HL-60 (cell line): Measurements from ENCODE around the gene TMUB1.

Source experiments
- DNase-seq, 2 experiments: peaks; one replicate each; pipeline ENCODE4 v3.0.0-alpha.2; 2010 to 2020; ENCODE audit warnings: low read depth in 1 of 2, low spot score in 1 of 2
- H3K27ac ChIP-seq: fragments of 250-450 bp; sonication (Bioruptor Pico); replicated peaks from 2 replicates; pipeline ENCODE4 v1.5.1; 2020; ENCODE audit warnings: mild to moderate bottlenecking, moderate library complexity
- H3K27me3 ChIP-seq: fragments of 250-450 bp; sonication (Bioruptor Pico); 2 replicates; pipeline ENCODE4 v1.5.1; 2021; ENCODE audit warnings: mild to moderate bottlenecking, moderate library complexity; ENCODE audit not compliant: insufficient read depth, poor library complexity, severe bottlenecking
- H3K4me3 ChIP-seq: replicated peaks from 2 replicates; pipeline ENCODE4 v1.5.1; 2011; ENCODE audit warnings: mild to moderate bottlenecking, control low read depth, low read length; ENCODE audit not compliant: insufficient read depth
- CTCF ChIP-seq: IDR thresholded peaks from one replicate; pipeline ENCODE4 v1.5.1; 2011; ENCODE audit warnings: low read length, control low read depth, inconsistent platforms; ENCODE audit not compliant: insufficient read depth
- GABPA ChIP-seq: IDR thresholded peaks from 2 replicates; pipeline ENCODE4 v1.6.1; 2012; ENCODE audit warnings: low read depth
- POLR2AphosphoS5 ChIP-seq: IDR thresholded peaks from 2 replicates; pipeline ENCODE4 v1.6.1; 2012; ENCODE audit warnings: low read depth
- REST ChIP-seq: IDR thresholded peaks from 2 replicates; pipeline ENCODE4 v1.6.1; 2012; ENCODE audit warnings: low read depth; ENCODE audit not compliant: insufficient replicate concordance
- SPI1 ChIP-seq: IDR thresholded peaks from 2 replicates; pipeline ENCODE4 v1.6.1; 2012; ENCODE audit warnings: low read depth, mild to moderate bottlenecking, borderline replicate concordance
- long read RNA-seq: library from polyadenylated mRNA; unstranded; transcript quantifications from one replicate; pipeline ENCODE4 v2.0.0, GENCODE V29; 2020

TMUB1 gene, protein sequence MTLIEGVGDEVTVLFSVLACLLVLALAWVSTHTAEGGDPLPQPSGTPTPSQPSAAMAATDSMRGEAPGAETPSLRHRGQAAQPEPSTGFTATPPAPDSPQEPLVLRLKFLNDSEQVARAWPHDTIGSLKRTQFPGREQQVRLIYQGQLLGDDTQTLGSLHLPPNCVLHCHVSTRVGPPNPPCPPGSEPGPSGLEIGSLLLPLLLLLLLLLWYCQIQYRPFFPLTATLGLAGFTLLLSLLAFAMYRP
- long read RNA-seq, transcript TMUB1-201 (3 exons, 1,353 nt) = major isoform, 5 of 5 reads
- long read RNA-seq, partial matches to known transcripts = 0 of 5 reads
- long read RNA-seq, other reads (novel, unspliced or antisense) = 0 of 5 reads

DNA sequence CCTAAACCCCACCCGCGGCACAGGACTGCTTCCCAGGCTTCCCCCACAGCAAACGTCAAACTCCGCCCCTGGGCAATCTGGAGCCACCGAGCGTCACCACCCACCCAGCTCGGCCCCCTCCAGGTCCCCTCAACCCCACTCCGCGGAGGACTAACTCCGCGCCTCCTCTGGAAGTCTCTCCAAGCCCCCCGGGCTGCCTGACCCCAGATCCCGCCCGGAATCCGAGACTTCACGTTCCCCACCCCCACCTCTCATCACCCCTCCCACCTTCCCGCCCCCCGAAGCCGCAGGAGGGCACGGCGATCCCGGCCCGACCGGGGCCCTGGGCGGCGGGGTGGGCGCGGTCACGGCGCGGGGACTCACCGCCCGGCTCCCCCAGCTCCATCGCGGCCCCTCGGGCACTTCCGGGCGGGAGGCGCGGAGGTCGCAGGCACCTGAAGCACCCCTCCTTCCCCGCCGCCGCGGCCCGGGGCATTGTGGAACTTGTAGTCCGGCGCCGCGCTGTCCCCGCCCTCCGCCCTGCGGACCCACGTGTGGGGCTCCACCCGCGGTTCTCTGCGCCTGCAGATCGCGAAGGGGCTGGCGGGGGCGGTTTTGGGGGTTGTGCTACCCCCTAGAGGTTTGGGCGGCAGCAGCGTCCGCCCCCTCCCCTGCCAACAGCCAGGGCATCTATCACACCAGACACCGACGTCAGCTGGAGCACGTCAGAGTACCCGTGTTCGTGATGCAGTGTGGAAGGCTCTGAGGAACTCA, at the start of gene TMUB1:
TSS of gene TMUB1 (minus strand) at position 423 of the 753 bp plus-strand sequence. CDS start 930 bp downstream, outside the sequence.
- DNase-seq = peak in 1 of 2 experiments; percentile 74
- TF ChIP-seq GABPA (0 out of 2 replicates have a peak, but pooled peaks have one; percentile 26), POLR2AphosphoS5 (no peak)
- peak within 1 kb of the TSS; percentile 77 for H3K4me3 ChIP-seq
- no peaks in the 10 kb centered on the region for H3K27me3 ChIP-seq
- H3K27ac ChIP-seq = peak within 1 kb of the TSS; percentile 70

GRCh38 chr7:151132461-151133205, 49.3 kb upstream of the TMUB1 start:
- Histone ChIP-seq H3K4me3 (no peak overlapping the region), H3K27me3 (no peaks in the 10 kb centered on the region), H3K27ac (no peak overlapping the region)
- TF ChIP-seq SPI1 (no peak), CTCF (no peak), POLR2AphosphoS5 (no peak), GABPA (no peak), REST (no peak)
- no peak for DNase-seq

GRCh38 chr7:151131592-151132293, 48.5 kb upstream of the TMUB1 start:
- TF ChIP-seq SPI1 (no peak), CTCF (no peak), GABPA (no peak), REST (no peak), POLR2AphosphoS5 (no peak)
- Histone ChIP-seq H3K27me3 (no peaks in the 10 kb centered on the region), H3K27ac (no peak overlapping the region), H3K4me3 (no peak overlapping the region)
- DNase-seq = no peak
